GM18508 (cell line): ENCODE data around the gene MTMR11.

Experiments used
- ATAC-seq: cut with Tn5 transposase; IDR thresholded peaks from one replicate; pipeline ENCODE4 v1.9.1; 2021; ENCODE audit warnings: moderate number of reproducible peaks; ENCODE audit not compliant: insufficient read depth, unreplicated experiment

The MTMR11 gene

GRCh38 chr1:149937759-149938158, 1.1 kb upstream of the MTMR11 start:
- no peak for ATAC-seq

GRCh38 chr1:149936992-149937705, 470 bp upstream of the MTMR11 start:
- no peak for ATAC-seq

- ATAC-seq = no peak
These were observed 2.3 kb downstream of the MTMR11 start for GRCh38 chr1:149934356-149934755.

DNA sequence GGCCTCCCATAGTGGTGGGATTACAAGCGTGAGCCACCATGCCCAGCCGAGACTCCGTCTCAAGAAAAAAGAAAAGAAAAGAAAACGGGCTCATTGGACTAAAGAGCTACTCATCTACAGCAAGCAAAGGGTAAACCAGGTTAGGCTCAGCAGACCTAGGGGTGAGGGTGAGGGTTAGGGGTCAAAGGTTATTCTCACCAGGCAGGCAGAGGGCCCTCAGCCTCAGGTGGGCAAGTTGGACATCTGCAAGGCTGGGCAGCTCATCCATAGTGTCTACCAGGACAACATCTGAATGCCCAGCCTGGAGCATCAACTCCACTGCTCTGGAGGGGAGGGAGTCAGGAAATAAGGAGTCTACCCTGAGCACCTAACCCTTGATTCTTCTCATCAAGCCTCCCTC, 3.5 kb downstream of the MTMR11 start:
- ATAC-seq = no peak

DNA sequence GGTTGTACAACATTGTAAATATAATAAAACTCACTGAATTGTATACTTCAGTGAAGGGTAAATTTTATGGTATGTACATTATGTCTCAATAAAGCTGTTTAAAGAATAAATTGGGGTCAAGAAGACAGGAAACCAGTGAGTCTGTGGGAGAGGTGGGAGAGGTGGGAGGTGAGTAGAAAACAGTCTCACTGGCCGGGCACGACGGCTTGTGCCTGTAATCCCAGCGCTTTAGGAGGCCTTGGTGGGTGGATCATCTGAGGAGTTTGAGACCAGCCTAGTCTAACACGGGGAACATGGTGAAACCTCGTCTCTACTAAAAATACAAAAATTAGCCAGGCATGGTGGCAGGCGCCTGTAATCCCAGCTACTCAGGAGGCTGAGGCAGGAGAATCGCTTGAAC, 4.2 kb downstream of the MTMR11 start:
- no peak for ATAC-seq

- no peak for ATAC-seq
These were observed 5.4 kb downstream of the MTMR11 start for GRCh38 chr1:149931212-149931790.

DNA sequence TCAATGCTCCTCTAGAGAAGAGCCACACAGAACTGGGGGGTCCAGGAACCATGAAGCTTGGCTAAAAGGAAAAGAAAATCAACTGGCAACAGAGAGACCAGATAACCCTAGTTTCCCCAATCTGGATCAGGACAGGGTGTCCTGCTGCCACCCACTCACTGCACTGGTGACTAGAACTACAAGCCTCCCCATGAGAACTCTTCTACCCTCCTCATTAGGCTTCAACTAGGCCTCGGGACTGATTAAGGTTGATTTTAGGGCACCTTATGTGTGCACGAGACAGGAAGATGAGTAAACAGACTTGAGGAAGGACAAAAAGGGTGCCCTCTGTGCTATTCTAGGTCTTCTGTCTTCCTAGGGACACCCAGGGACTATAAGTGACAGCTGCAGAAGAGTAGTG, 6.8 kb downstream of the MTMR11 start:
- ATAC-seq = no peak

DNA sequence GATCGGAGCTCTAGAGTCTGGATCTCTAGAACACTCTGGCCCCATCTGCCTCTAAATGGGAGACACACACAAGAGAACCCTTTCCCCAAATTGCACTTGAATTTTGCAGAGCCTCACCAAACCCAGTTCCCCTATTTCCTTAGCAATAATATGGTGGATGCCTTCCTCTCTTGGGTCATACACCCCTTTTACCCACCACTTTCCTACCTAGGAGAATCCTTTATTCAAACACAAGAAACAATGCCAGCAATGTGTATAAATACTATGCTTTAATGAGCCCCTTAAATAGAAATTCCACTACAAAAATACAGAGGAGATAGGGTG, 8.3 kb downstream of the MTMR11 start:
- ATAC-seq = no peak

GRCh38 chr1:149927563-149928400, 8.9 kb downstream of the MTMR11 start, which contains the start of gene SF3B4:
TSS of gene SF3B4 (minus strand) at chr1:149927803. CDS start at chr1:149927759, 44 bp downstream.
- peak; percentile 49 for ATAC-seq

DNA sequence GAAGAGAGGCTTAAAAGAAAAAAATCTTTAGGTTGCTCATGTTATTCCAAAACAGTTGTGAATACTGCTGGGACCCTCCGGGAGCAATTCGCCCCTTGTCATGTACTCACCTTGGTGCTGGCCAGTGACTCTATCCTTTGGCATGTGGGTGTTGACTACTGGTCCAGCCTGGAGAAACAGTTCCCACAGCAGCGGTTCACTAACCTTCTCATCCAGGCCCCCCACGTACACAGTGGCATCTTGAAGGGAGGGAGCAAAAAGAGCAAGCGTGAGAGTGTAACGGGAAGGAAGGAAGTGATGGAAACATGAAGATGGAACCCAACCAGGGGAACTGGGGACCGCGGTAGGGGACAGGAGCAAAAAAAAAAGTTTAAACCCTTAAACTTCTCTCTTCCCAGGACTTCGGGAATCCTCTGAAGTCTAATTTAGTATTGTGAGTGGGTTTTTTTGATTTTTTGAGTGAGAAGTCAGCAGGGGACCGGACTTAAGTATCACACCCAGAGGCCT, 9.6 kb downstream of the MTMR11 start:
- ATAC-seq = no peak

DNA sequence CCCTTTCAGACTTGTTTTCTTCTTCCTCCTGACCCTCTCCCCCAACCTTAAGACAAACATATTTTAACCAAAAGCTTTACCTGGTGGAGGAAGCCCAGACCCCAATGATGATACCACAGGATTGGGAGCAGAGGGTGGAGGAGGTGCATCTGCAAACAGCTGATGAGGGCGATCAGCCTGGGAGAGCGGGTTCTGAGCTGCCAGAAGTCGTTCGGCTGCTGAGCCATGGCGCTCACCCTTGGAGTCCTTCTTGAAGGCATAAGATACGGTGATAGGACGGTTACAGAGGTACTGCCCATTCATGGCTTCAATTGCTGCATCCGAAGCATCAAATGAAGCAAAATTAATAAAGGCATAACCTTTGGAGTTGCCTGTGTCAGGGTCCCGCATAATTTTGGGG, 10.4 kb downstream of the MTMR11 start:
- ATAC-seq = no peak

DNA sequence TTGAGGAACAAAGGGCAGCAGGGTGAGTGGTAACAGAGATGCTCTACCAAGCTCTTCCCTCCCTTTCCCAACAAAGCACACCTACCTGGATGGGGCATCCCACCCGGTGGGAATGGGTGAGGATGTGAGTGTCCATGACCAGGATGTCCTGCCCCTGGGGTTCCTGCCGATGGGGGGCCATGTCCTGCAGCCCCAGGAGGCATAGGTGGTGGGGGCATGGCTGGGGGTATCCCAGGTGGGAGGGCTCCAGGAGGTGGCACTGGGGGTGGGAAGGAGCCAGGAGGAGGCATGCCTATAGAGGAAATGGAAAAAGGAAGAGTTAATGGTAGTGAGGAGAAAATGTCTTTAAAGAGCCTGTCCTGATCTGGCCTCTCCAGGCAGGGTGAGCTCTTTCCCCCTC, 10.9 kb downstream of the MTMR11 start:
- no peak for ATAC-seq

DNA sequence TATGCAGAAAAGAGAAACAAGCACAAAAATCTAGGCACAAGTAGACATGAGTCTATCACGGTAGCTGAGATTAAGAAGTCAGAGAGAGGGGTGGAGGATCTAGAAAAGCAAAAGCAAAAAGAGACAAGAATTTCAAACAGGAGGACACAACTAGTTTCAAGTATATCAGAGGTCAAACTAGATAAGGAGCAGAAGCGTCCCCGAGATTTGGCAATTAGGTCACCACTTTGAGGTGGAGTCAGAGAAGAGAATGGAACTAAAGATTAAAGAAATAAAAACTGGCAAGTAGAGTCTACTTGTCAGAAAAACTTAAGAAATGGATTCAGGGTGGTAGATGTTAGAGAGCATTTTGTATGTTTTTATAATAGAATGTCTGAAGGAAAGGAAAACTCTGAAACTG, 11.3 kb downstream of the MTMR11 start:
- ATAC-seq = no peak

DNA sequence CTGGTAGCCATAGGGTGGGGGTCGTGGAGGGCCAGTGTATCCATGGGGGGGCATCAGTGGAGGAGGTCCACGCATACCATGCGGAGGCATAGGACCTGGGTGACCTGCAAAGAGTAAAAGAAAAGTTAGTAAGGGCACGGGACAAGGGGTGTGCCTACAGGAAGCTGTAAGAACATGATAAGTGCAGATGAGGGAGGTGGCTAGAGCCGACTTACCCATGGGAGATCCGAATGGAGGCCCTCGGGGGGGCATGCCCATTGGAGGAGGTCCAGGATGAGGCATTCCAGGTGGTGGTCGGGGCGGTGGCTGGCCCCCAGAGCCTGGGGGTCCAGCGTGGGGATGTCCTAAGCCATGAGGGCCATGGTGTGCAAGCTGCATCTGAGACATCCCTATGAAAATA, 13.1 kb downstream of the MTMR11 start:
- no peak for ATAC-seq

DNA sequence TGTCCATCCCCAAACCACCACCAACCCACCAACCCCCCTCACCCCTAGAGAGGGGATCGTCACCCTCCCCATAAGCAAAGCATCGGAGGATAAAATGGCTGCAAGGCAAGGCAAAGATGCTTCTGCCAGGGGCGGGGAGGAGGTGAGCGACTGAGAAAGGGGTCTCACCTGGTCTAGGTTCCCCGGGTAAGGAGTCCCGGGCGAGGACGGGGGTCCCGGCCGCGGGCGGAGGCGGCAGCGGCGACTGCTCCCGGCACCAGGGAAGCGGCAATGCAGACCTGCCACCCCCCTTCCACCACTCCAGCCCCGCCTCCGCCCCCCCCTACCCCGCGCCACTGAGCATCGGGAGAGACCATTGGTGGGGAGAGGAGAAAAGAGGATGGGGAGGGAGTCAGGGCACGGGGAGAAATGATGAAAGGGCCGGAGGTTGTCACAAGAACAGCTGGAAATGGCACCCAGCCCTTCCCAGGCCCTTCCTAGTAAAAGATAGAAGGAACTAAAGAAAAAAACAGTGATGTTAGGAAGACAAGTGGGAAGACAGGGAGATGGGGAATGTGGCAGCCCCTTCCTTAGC, 19.0 kb downstream of the MTMR11 start, which contains the start of gene SV2A:
Gene SV2A, minus strand, starts transcription at position 274 of the 574 bp plus-strand sequence. CDS start 4,004 bp downstream, outside the sequence.
- no peak for ATAC-seq

GRCh38 chr1:149916898-149917252, 19.8 kb downstream of the MTMR11 start:
- ATAC-seq = no peak

- ATAC-seq = no peak
These were observed 20.3 kb downstream of the MTMR11 start for GRCh38 chr1:149916193-149916897.

GRCh38 chr1:149915429-149916192, 21.1 kb downstream of the MTMR11 start:
- ATAC-seq = no peak

DNA sequence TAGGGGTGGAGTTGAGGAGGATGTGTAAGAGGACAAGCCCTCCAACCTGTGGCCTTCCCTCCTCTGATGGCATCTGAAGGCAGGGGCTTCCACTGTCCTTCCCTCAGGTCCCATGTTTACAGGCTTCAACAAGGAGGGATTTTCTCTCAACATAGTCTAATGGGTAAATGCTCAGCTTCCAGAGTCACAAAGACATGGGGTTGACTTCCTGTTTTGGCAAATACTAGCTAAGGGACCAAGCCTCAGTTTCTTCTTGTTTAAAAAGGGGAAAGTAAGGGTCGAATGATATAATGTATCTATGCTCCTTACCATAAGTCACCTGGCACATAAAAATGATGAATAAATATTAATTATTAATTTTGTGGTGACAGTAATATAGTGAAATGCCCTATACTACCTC, 22.1 kb downstream of the MTMR11 start:
- ATAC-seq = no peak
